GM23338 (cell line): ENCODE measurements around the gene SIGLEC9. TPM values are rescaled to one million over a fixed set of nuclear protein-coding genes. Genes with fewer than 3 reads are reported as not detected.

ENCODE experiments used
- ATAC-seq: fragments of 200-7000 bp; cut with Tn5 transposase; 3 replicates; pipeline ENCODE4 v1.9.1; 2020
- DNase-seq: peaks from one replicate; pipeline ENCODE4 v3.0.0-alpha.2; 2015; ENCODE audit warnings: low spot score
- H2AFZ ChIP-seq: fragments of 200-600 bp; sonication (generic); 2 replicates; pipeline ENCODE4 v1.8.0; 2016; ENCODE audit warnings: antibody characterized with exemption, mild to moderate bottlenecking, moderate library complexity
- H3F3A ChIP-seq: fragments of 200-600 bp; sonication (generic); replicated peaks from 2 replicates; pipeline ENCODE4 v1.8.0; 2017; ENCODE audit warnings: antibody characterized with exemption, mixed run types, low read depth
- H3K27ac ChIP-seq: fragments of 200-600 bp; sonication (generic); 2 replicates; pipeline ENCODE4 v1.6.1; 2016; ENCODE audit warnings: low read depth
- H3K27me3 ChIP-seq: fragments of 200-600 bp; sonication (generic); 2 replicates; pipeline ENCODE4 v1.8.0; 2016; ENCODE audit warnings: mild to moderate bottlenecking, mixed run types, moderate library complexity; ENCODE audit not compliant: insufficient read depth
- H3K36me3 ChIP-seq: fragments of 200-600 bp; sonication (generic); 2 replicates; pipeline ENCODE4 v1.8.0; 2016; ENCODE audit warnings: mild to moderate bottlenecking; ENCODE audit not compliant: insufficient read depth
- H3K4me1 ChIP-seq: fragments of 200-600 bp; sonication (generic); 2 replicates; pipeline ENCODE4 v1.8.0; 2016; ENCODE audit warnings: mild to moderate bottlenecking, moderate library complexity; ENCODE audit not compliant: insufficient read depth
- H3K4me2 ChIP-seq: fragments of 200-600 bp; sonication (generic); 2 replicates; pipeline ENCODE4 v1.7.1; 2017; ENCODE audit warnings: mixed run types
- H3K4me3 ChIP-seq: fragments of 200-600 bp; sonication (generic); 2 replicates; pipeline ENCODE4 v1.6.1; 2016; ENCODE audit warnings: mixed run types
- H3K79me2 ChIP-seq: fragments of 200-600 bp; sonication (generic); replicated peaks from 2 replicates; pipeline ENCODE4 v1.8.0; 2017; ENCODE audit warnings: mild to moderate bottlenecking; ENCODE audit not compliant: insufficient read depth
- H3K9me2 ChIP-seq: fragments of 200-600 bp; sonication (generic); 2 replicates; pipeline ENCODE4 v1.8.0; 2017; ENCODE audit not compliant: insufficient read depth
- H4K20me1 ChIP-seq: fragments of 200-600 bp; sonication (generic); replicated peaks from 2 replicates; pipeline ENCODE4 v1.8.0; 2017; ENCODE audit warnings: mild to moderate bottlenecking; ENCODE audit not compliant: insufficient read depth
- H3K27ac Mint-ChIP-seq: 2 replicates; pipeline ENCODE4 v1.8.0; 2020; ENCODE audit warnings: inconsistent platforms, mild to moderate bottlenecking, moderate library complexity, mixed read lengths
- H3K27me3 Mint-ChIP-seq: 3 replicates; pipeline ENCODE4 v1.8.0; 2022; ENCODE audit warnings: low read depth, mild to moderate bottlenecking, moderate library complexity, mixed read lengths, inconsistent platforms; ENCODE audit not compliant: insufficient read depth, poor library complexity
- H3K36me3 Mint-ChIP-seq: 3 replicates; pipeline ENCODE4 v1.8.0; 2021; ENCODE audit warnings: low read depth, mild to moderate bottlenecking, inconsistent platforms, moderate library complexity, mixed read lengths
- H3K4me1 Mint-ChIP-seq: 3 replicates; pipeline ENCODE4 v1.8.0; 2020; ENCODE audit warnings: mild to moderate bottlenecking, inconsistent platforms, mixed read lengths
- H3K4me3 Mint-ChIP-seq: 3 replicates; pipeline ENCODE4 v1.8.0; 2021; ENCODE audit warnings: moderate library complexity, mild to moderate bottlenecking, inconsistent platforms, mixed read lengths
- H3K9me3 Mint-ChIP-seq: 3 replicates; pipeline ENCODE4 v1.8.0; 2020; ENCODE audit warnings: moderate library complexity, mild to moderate bottlenecking, inconsistent platforms, mixed read lengths
- CREB1 ChIP-seq: fragments of 250-450 bp; sonication (Bioruptor Pico); IDR thresholded peaks from 2 replicates; pipeline ENCODE4 v1.5.0; 2020; ENCODE audit warnings: low read depth, mild to moderate bottlenecking, moderate library complexity
- ETS1 ChIP-seq: IDR thresholded peaks from 2 replicates; pipeline ENCODE4 v1.6.1; 2016; ENCODE audit warnings: antibody characterized with exemption
- EZH2phosphoT487 ChIP-seq: fragments of 200-600 bp; sonication (generic); IDR thresholded peaks from one replicate; pipeline ENCODE4 v1.8.1; 2018; ENCODE audit warnings: antibody characterized with exemption; ENCODE audit not compliant: unreplicated experiment
- JUNB ChIP-seq: IDR thresholded peaks from one replicate; pipeline ENCODE4 v1.6.1; 2016; ENCODE audit warnings: antibody characterized with exemption; ENCODE audit not compliant: unreplicated experiment
- REST ChIP-seq: IDR thresholded peaks from one replicate; pipeline ENCODE4 v1.6.1; 2018; ENCODE audit warnings: antibody characterized with exemption; ENCODE audit not compliant: unreplicated experiment
- ZNF331 ChIP-seq: fragments of 250-450 bp; sonication (Bioruptor Pico); IDR thresholded peaks from 2 replicates; pipeline ENCODE4 v1.5.0; 2020; ENCODE audit warnings: low read depth, mild to moderate bottlenecking, moderate library complexity
- polyA plus RNA-seq: library from polyadenylated mRNA; unstranded; fragments of >200 nt; fragmentation: Nextera tagmentation; extraction: Ambion mirVana; gene quantifications from 2 replicates; pipeline ENCODE4 v1.2.1, GENCODE V29; 2016
- total RNA-seq: library from RNA; depleted of rRNA; stranded (reverse); fragments of >200 nt; shearing (Covaris generic); gene quantifications from 2 replicates; pipeline ENCODE4 v1.2.3, GENCODE V29; 2014

Gene SIGLEC9
- total and polyA plus RNA-seq, 2 experiments from 2014 or later = not detected

- peaks cover 4% of the 10 kb centered on the region; the same call in 1 of the 2 replicates for H3K36me3 ChIP-seq
- no peak overlapping the region for H3K4me3 ChIP-seq
- DNase-seq (no peak), ATAC-seq (no peak)
- no peak overlapping the region for H3K4me2 ChIP-seq
- peaks cover 7% of the 10 kb centered on the region; the same call in 1 of the 2 replicates for H3K4me1 ChIP-seq
- H2AFZ ChIP-seq = no peak overlapping the region
- H3K36me3 Mint-ChIP-seq = peaks cover 20% of the 10 kb centered on the region
- peaks cover 7% of the 10 kb centered on the region; the same call in 1 of the 2 replicates for H4K20me1 ChIP-seq
- H3K4me1 Mint-ChIP-seq = no peaks in the 10 kb centered on the region; the same call in 1 of the 3 replicates
- H3F3A ChIP-seq = peaks cover 5% of the 10 kb centered on the region; the same call in 1 of the 2 replicates
- no peak overlapping the region for H3K27ac ChIP-seq
- no peaks in the 10 kb centered on the region for H3K9me2 ChIP-seq
- H3K27ac Mint-ChIP-seq = no peak overlapping the region
- no peak overlapping the region for H3K4me3 Mint-ChIP-seq
- no peak for TF ChIP-seq ETS1
- H3K79me2 ChIP-seq = peaks cover 6% of the 10 kb centered on the region; the same call in 1 of the 2 replicates
- H3K27me3 Mint-ChIP-seq = peaks cover 8% of the 10 kb centered on the region
- H3K27me3 ChIP-seq = no peaks in the 10 kb centered on the region; the same call in 1 of the 2 replicates
- peaks cover 4% of the 10 kb centered on the region; the same call in 1 of the 3 replicates for H3K9me3 Mint-ChIP-seq
Measured at GRCh38 chr19:51101171-51101865, 23.4 kb upstream of the SIGLEC9 start.

DNA sequence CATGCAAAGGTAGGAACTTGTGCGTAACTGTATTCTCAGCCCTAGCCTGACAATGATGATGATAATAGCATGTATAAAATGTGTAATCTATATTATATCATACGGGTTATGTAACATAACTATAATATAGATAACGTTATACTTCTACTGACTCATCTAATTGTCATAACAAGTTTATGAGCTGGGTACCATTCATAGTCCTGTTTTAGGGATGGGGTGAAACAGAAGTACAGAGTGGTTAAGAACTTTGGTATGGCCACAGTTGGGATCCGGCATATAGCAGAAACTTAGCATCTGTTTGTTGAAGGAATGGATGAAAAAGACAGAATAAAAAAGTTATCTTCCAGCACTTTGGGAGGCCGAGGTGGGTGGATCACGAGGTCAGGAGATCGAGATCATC, 21.7 kb upstream of the SIGLEC9 start:
- H3K27me3 Mint-ChIP-seq = peaks cover 7% of the 10 kb centered on the region
- peaks cover 5% of the 10 kb centered on the region for H3K4me1 Mint-ChIP-seq
- peaks cover 7% of the 10 kb centered on the region; the same call in 1 of the 2 replicates for H4K20me1 ChIP-seq
- H3K27me3 ChIP-seq = no peaks in the 10 kb centered on the region; the same call in 1 of the 2 replicates
- H3K4me3 ChIP-seq = no peak overlapping the region
- H3K36me3 Mint-ChIP-seq = peaks cover 20% of the 10 kb centered on the region
- H3K9me3 Mint-ChIP-seq = peaks cover 4% of the 10 kb centered on the region; the same call in 2 of the 3 replicates
- peaks cover 4% of the 10 kb centered on the region; the same call in 1 of the 2 replicates for H3K36me3 ChIP-seq
- H3K79me2 ChIP-seq = peaks cover 14% of the 10 kb centered on the region
- H3K4me1 ChIP-seq = peaks cover 15% of the 10 kb centered on the region; the same call in 1 of the 2 replicates
- DNase-seq = no peak
- ATAC-seq = no peak
- no peak overlapping the region for H3K4me2 ChIP-seq
- H3K27ac Mint-ChIP-seq = no peak overlapping the region
- H2AFZ ChIP-seq = no peak overlapping the region
- H3K27ac ChIP-seq = no peak overlapping the region
- H3K4me3 Mint-ChIP-seq = no peak overlapping the region
- TF ChIP-seq ETS1 = no peak
- TF ChIP-seq EZH2phosphoT487 = no peak
- TF ChIP-seq ZNF331 (CRISPR knock-in tag) = no peak
- TF ChIP-seq JUNB = no peak
- no peak for TF ChIP-seq REST
- no peak for TF ChIP-seq CREB1 (CRISPR knock-in tag)
- no peaks in the 10 kb centered on the region for H3K9me2 ChIP-seq
- H3F3A ChIP-seq = no peaks in the 10 kb centered on the region
